ENCODE data around the gene ROR1.

GRCh38 chr1:63799307-63799706, 25.5 kb downstream of the ROR1 start:
- TF ChIP-seq CTCF (IDR thresholded peaks at IDR 0.05) (no peak), EZH2 (IDR thresholded peaks at IDR 0.05) (no peak), EZH2phosphoT487 (IDR thresholded peaks at IDR 0.05) (no peak)

Data from neural progenitor cell (in vitro differentiated cells).